ENCODE measurements around the gene NDUFA11. TPM values are rescaled to one million over a fixed set of nuclear protein-coding genes. Genes with fewer than 3 reads are reported as not detected.

The NDUFA11 gene
- total and polyA plus RNA-seq, 2 of the 13 experiments (the other 11 are each of a cell fraction or from before 2014, with no cell fraction given), result 286 to 378 TPM

GRCh38 chr19:5870986-5871394, 32.6 kb downstream of the NDUFA11 start (continued):
- TF ChIP-seq ZNF773 (CRISPR knock-in tag; IDR thresholded peaks at IDR 0.05; ENCODE audit: borderline replicate concordance) (no peak), ZNF496 (CRISPR knock-in tag; IDR thresholded peaks at IDR 0.05; ENCODE audit: insufficient replicate concordance) (no peak), ZNF724P (CRISPR knock-in tag; IDR thresholded peaks at IDR 0.05; ENCODE audit: borderline replicate concordance) (peak; percentile 83; the same call in 1 of the 2 replicates), DPF2 (CRISPR knock-in tag; IDR thresholded peaks at IDR 0.05; ENCODE audit: borderline replicate concordance, low read depth) (peak; percentile 97), ZNF414 (CRISPR knock-in tag; IDR thresholded peaks at IDR 0.05) (0 out of 2 replicates have a peak, but pooled peaks have one; percentile 39), YY1 (IDR thresholded peaks at IDR 0.05; ENCODE audit: insufficient read depth, insufficient replicate concordance, low read depth, low read length) (no peak), RNF2 (conservative IDR thresholded peaks at IDR 0.05; ENCODE audit: low read depth) (no peak), NFE2 (CRISPR knock-in tag; IDR thresholded peaks at IDR 0.05) (no peak), ELF1 (CRISPR knock-in tag; IDR thresholded peaks at IDR 0.05) (peak; percentile 87), ZMAT3 (CRISPR knock-in tag; conservative IDR thresholded peaks at IDR 0.05) (no peak; the same call in 1 of the 2 replicates), MATR3 (CRISPR knock-in tag; IDR thresholded peaks at IDR 0.05) (no peak)
- TF ChIP-seq, protein P1, sequence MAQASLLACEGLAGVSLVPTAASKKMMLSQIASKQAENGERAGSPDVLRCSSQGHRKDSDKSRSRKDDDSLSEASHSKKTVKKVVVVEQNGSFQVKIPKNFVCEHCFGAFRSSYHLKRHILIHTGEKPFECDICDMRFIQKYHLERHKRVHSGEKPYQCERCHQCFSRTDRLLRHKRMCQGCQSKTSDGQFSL (CRISPR knock-in tag; IDR thresholded peaks at IDR 0.05), result no peak
- TF ChIP-seq, protein P2, sequence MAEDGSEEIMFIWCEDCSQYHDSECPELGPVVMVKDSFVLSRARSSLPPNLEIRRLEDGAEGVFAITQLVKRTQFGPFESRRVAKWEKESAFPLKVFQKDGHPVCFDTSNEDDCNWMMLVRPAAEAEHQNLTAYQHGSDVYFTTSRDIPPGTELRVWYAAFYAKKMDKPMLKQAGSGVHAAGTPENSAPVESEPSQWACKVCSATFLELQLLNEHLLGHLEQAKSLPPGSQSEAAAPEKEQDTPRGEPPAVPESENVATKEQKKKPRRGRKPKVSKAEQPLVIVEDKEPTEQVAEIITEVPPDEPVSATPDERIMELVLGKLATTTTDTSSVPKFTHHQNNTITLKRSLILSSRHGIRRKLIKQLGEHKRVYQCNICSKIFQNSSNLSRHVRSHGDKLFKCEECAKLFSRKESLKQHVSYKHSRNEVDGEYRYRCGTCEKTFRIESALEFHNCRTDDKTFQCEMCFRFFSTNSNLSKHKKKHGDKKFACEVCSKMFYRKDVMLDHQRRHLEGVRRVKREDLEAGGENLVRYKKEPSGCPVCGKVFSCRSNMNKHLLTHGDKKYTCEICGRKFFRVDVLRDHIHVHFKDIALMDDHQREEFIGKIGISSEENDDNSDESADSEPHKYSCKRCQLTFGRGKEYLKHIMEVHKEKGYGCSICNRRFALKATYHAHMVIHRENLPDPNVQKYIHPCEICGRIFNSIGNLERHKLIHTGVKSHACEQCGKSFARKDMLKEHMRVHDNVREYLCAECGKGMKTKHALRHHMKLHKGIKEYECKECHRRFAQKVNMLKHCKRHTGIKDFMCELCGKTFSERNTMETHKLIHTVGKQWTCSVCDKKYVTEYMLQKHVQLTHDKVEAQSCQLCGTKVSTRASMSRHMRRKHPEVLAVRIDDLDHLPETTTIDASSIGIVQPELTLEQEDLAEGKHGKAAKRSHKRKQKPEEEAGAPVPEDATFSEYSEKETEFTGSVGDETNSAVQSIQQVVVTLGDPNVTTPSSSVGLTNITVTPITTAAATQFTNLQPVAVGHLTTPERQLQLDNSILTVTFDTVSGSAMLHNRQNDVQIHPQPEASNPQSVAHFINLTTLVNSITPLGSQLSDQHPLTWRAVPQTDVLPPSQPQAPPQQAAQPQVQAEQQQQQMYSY (CRISPR knock-in tag; IDR thresholded peaks at IDR 0.05), result no peak
- TF ChIP-seq, protein P3, sequence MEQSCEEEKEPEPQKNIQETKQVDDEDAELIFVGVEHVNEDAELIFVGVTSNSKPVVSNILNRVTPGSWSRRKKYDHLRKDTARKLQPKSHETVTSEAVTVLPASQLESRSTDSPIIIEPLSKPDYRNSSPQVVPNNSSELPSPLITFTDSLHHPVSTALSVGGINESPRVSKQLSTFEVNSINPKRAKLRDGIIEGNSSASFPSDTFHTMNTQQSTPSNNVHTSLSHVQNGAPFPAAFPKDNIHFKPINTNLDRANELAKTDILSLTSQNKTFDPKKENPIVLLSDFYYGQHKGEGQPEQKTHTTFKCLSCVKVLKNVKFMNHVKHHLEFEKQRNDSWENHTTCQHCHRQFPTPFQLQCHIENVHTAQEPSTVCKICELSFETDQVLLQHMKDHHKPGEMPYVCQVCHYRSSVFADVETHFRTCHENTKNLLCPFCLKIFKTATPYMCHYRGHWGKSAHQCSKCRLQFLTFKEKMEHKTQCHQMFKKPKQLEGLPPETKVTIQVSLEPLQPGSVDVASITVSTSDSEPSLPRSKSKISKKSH (CRISPR knock-in tag; IDR thresholded peaks at IDR 0.05; ENCODE audit: borderline replicate concordance), result no peak
